ENCODE data around the gene HSPA14. TPM values are rescaled to one million over a fixed set of nuclear protein-coding genes. Genes with fewer than 3 reads are reported as not detected.
A peak's percentile ranks its signal among the peaks of the same experiment; 100 is the strongest.

HSPA14 gene
- total RNA-seq, 1 experiment from 2014 or later = 15.9 TPM

GRCh38 chr10:14822879-14823755, 15.0 kb upstream of the HSPA14 start:
- ATAC-seq (no peak), DNase-seq (ENCODE audit: low read depth, low spot score) (peak; percentile 5)
- H3K4me3 ChIP-seq (ENCODE audit: low read depth in 2 of 2, low read length in 2 of 2) = no peak overlapping the region
- ChIA-PET CTCF (interaction anchor here (0.6 to 1.0 kb wide), 2 partner anchors 41 to 280 kb away, joined by 4 to 8 read pairs; no protein-coding TSS in a partner anchor), POLR2A (no interaction called here)
- no peaks in the 10 kb centered on the region for H3K27me3 ChIP-seq (ENCODE audit: control insufficient read depth, insufficient read depth, low read length)
- no peaks in the 10 kb centered on the region for H3K9me3 ChIP-seq (ENCODE audit: control insufficient read depth, insufficient read depth, low read depth, low read length)
- TF ChIP-seq CTCF (IDR thresholded peaks at IDR 0.05) (peak; percentile 68), TCF7L2 (IDR thresholded peaks at IDR 0.05; ENCODE audit: low read depth, low read length) (no peak)
- H3K4me1 ChIP-seq (ENCODE audit: control insufficient read depth, insufficient read depth, low read length) = no peaks in the 10 kb centered on the region
- no peaks in the 10 kb centered on the region for H3K36me3 ChIP-seq (ENCODE audit: control insufficient read depth, insufficient read depth, low read length)
- intact Hi-C loops (cut with micrococcal nuclease; ENCODE audit: unreplicated experiment) = no loop called here
- BruUV-seq (replicated peaks) = no TSS peak
- in situ Hi-C loops (cut with HindIII; ENCODE audit: low pct_unique_long_range_greater_than_20kb, low sequenced_read_pairs) = no loop called here
- no peak overlapping the region for H3K27ac ChIP-seq (ENCODE audit: low read length)

GRCh38 chr10:14823966-14824365, 14.1 kb upstream of the HSPA14 start:
- CTCF ChIA-PET = interaction anchor here (0.6 to 0.7 kb wide), 2 partner anchors 153 to 260 kb away, joined by 3 read pairs; no protein-coding TSS in a partner anchor

GRCh38 chr10:14826076-14826829, 11.9 kb upstream of the HSPA14 start:
- no peaks in the 10 kb centered on the region for H3K4me1 ChIP-seq (ENCODE audit: control insufficient read depth, insufficient read depth, low read length)
- ChIA-PET POLR2A (no interaction called here), CTCF (no interaction called here)
- H3K4me3 ChIP-seq (ENCODE audit: low read depth in 2 of 2, low read length in 2 of 2) = no peak overlapping the region
- ATAC-seq (no peak), DNase-seq (ENCODE audit: low read depth, low spot score) (no peak)
- BruUV-seq (replicated peaks) = no TSS peak
- H3K27me3 ChIP-seq (ENCODE audit: control insufficient read depth, insufficient read depth, low read length) = no peaks in the 10 kb centered on the region
- H3K36me3 ChIP-seq (ENCODE audit: control insufficient read depth, insufficient read depth, low read length) = no peaks in the 10 kb centered on the region
- intact Hi-C loops (cut with micrococcal nuclease; ENCODE audit: unreplicated experiment) (no loop called here), in situ Hi-C loops (cut with HindIII; ENCODE audit: low pct_unique_long_range_greater_than_20kb, low sequenced_read_pairs) (no loop called here)
- no peak overlapping the region for H3K27ac ChIP-seq (ENCODE audit: low read length)
- no peak for TF ChIP-seq POLR2AphosphoS5 (IDR thresholded peaks at IDR 0.05; ENCODE audit: low read depth, low read length)
- TF ChIP-seq SIN3A (IDR thresholded peaks at IDR 0.05; ENCODE audit: borderline replicate concordance, insufficient read depth, low read depth, low read length) = no peak
- TF ChIP-seq REST (IDR thresholded peaks at IDR 0.05; ENCODE audit: insufficient read depth in 1 of 2, low read depth in 2 of 2, low read length in 1 of 2) = no peak
- no peak for TF ChIP-seq CTCF (IDR thresholded peaks at IDR 0.05)
- no peak for TF ChIP-seq TCF7L2 (IDR thresholded peaks at IDR 0.05; ENCODE audit: low read depth, low read length)
- no peaks in the 10 kb centered on the region for H3K9me3 ChIP-seq (ENCODE audit: control insufficient read depth, insufficient read depth, low read depth, low read length)

More at GRCh38 chr10:14823966-14824365, 14.1 kb upstream of the HSPA14 start:
- Histone ChIP-seq H3K9me3 (ENCODE audit: control insufficient read depth, insufficient read depth, low read depth, low read length) (no peaks in the 10 kb centered on the region), H3K4me1 (ENCODE audit: control insufficient read depth, insufficient read depth, low read length) (no peaks in the 10 kb centered on the region), H3K36me3 (ENCODE audit: control insufficient read depth, insufficient read depth, low read length) (no peaks in the 10 kb centered on the region), H3K27ac (ENCODE audit: low read length) (no peak overlapping the region), H3K27me3 (ENCODE audit: control insufficient read depth, insufficient read depth, low read length) (no peaks in the 10 kb centered on the region), H3K4me3 (ENCODE audit: low read depth in 2 of 2, low read length in 2 of 2) (no peak overlapping the region)
- POLR2A ChIA-PET = no interaction called here
- DNase-seq (ENCODE audit: low read depth, low spot score) (no peak), ATAC-seq (no peak)
- BruUV-seq (replicated peaks) = no TSS peak
- in situ Hi-C loops (cut with HindIII; ENCODE audit: low pct_unique_long_range_greater_than_20kb, low sequenced_read_pairs) = no loop called here
- TF ChIP-seq CTCF (IDR thresholded peaks at IDR 0.05) = no peak
- intact Hi-C loops (cut with micrococcal nuclease; ENCODE audit: unreplicated experiment) = no loop called here
